ENCODE results near the gene NSRP1.
A peak's percentile ranks its signal among the peaks of the same experiment; 100 is the strongest.
"Not testable (repeated sequence)": the region's sequence is repeated elsewhere in the genome, so short reads cannot be mapped to it uniquely, and the experiment has no call there.

Gene NSRP1

DNA sequence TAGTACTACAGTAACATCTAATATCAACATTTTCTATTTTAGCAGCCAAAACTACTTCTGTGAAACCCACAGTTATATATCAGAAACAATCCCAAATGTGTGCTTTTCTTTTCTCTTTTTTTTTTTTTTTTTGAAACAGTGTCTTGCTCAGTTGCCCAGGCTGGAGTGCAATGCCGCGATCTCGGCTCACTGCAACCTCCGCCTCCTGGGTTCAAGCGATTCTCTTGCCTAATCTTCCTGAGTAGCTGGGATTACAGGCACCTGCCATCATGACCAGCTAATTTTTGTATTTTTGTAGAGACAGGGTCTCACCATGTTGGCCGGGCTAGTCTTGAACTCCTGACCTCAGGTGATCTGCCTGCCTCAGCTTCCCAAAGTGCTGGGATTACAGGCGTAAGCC lies 2.0 kb downstream of the NSRP1 start:
- not testable (repeated sequence) for DNase-seq (ENCODE audit: low read depth)

DNA sequence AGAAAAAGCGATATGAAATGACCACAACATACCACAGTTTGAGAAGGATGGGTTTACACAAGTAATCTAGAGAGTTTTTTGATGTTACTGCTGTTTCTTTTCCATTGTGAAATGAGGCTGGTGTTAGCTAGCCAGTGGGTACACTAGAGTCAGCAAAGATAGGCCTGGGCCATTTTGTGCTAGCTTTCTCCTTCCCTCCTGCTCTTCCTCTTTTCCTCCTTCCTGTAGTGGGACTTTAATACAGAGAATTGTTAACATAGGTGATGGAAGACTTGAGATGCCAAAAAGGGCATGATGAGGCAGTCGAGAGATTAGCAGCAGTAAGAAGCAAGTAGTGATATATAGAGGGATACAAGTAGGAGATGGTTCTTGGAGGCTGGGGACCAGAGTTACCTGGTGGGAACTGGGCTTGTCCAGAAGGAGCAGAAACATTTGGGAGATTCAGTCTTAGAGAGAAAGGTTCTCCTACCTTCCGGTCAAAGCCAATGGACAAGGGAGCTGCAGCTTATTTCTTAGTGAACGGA lies 7.7 kb downstream of the NSRP1 start:
- DNase-seq (ENCODE audit: low read depth), result no peak

DNA sequence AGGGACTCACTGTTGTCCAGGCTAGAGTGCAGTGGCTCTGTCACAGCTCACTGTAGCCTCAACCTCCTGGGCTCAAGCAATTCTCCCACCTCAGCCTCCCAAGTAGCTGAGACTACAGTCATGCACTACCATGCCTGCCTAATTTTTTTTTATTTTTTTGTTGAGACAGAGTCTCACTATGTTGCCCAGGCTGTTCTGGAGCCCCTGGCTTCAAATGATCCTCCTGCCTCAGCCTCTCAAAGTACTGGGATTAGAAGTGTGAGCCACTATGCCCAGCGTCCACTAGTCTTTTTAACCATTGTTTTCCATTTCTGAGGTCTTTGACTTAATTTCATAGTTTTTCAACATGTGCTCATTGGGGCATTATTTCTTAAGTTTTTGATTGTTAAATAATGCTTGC lies 13.5 kb downstream of the NSRP1 start:
- DNase-seq (ENCODE audit: low read depth), result no peak

- DNase-seq (ENCODE audit: low read depth), result no peak
These were observed 16.0 kb downstream of the NSRP1 start for GRCh38 chr17:30132615-30133014.

DNA sequence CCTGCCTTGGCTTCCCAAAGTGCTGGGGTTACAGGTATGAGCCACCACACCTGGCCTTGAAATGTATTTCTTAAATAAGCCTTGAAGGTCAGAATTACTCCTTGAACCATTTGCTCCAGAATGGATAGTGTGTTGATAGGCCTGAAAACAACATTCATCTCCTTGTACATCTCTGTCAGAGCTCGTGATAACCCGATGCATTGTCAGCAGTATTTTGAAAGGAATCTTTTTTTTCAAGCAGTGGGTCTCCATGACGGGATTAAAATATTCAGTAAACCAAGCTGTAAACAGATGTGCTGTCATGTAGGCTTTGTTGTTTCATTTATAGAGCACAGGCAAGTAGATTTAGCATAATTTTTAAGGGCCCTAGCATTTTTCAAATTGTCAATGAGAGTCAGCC lies 16.6 kb downstream of the NSRP1 start:
- no peak for DNase-seq (ENCODE audit: low read depth)

DNA sequence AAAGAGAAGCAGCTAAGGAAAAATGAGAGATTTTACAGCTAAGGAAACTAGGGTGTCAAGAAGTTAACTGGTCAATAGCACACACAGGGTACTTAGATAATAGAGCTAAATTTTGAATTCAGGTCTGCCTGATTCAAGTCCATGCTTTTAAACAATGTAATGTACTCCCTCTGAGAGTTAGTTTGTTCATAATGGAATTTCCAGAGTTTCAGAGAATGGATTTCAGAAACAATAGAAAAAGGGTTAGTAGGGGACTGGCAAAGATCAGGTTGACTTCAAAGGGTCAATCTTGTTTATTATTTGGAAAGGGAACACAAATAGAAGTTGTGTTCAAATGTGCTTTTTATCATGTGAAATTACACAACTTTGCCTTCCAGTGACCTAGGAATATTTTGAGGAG lies 17.9 kb downstream of the NSRP1 start:
- DNase-seq (ENCODE audit: low read depth), result no peak

GRCh38 chr17:30137158-30137557 lies 20.5 kb downstream of the NSRP1 start:
- no peak for DNase-seq (ENCODE audit: low read depth)

GRCh38 chr17:30147860-30148259 lies 31.2 kb downstream of the NSRP1 start:
- DNase-seq (ENCODE audit: low read depth), result peak; percentile 16

GRCh38 chr17:30148376-30148775 lies 31.8 kb downstream of the NSRP1 start:
- DNase-seq (ENCODE audit: low read depth), result no peak

DNA sequence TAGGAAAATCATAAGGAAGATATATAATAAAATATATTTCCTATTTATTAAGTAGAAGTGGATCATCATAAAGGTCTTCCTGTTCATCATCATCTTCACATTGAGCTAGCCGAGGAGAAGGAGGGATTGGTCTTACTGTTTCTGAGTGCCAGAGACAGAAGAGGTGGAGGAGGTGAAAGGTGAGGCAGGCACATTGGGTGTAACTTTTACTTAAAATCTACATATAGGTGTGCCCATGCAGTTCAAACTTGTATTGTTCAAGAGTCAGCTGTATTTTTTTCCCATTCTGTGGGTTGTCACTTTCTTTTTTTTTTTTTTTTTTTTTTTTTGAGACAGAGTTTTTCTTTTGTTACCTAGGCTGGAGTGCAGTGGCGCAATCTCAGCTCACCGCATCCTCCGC lies 34.9 kb downstream of the NSRP1 start:
- DNase-seq (ENCODE audit: low read depth), result no peak

- no peak for DNase-seq (ENCODE audit: low read depth)
These were observed 36.8 kb downstream of the NSRP1 start for GRCh38 chr17:30153463-30153862.

DNA sequence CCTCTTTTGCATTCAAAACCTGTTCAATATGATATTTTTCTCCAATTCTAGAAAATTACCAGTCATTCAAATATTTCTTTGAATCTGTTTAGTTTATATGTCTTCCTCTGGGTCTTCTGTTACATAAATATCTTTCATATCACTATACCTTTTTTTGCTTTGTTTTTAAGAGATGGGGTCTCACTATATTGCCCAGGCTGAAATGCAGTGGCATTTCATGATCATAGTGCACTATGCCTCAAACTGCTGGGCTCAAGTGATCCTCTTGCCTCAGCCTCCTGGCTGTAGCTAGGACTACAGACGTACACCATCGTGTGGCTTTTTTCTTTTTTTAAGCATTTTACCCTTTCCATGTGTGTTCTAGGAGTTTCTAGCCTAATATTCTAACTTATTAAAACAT lies 38.8 kb downstream of the NSRP1 start:
- no peak for DNase-seq (ENCODE audit: low read depth)

DNA sequence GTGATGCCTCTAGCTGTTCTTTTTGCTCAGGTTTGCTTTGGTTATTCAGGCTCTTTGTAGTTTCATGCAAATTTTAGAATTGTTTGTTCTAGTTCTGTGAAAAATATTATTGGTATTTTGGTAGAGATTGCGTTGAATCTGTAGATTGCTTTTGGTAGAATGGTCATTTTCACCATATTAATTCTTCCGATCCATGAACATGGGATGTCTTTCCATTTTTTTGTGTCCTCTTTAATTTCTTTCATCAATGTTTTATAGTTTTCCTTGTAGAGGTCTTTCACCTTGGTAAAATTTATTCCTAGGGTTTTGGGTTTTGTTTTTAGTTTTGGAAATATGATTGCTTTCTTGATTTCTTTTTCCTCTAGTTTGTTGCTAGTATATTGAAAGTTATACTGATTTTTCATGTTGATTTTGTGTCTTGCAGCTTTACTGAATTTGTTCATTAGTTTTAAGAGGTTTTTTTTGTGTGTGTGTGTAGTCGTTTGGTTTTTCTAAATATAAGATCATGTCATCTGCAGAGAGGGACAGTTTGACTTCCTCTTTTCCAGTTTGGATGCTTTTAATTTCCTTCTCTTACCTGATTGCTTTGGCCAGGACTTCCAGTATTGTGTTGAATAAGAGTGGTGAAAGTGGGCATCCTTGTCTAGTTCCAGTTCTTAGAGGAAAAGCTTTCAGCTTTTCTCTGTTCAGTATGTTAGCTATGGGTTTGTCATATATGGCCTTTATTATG lies 42.4 kb downstream of the NSRP1 start:
- DNase-seq (ENCODE audit: low read depth), result no peak

GRCh38 chr17:30160419-30161172 lies 44.0 kb downstream of the NSRP1 start:
- no peak for DNase-seq (ENCODE audit: low read depth)

- no peak for DNase-seq (ENCODE audit: low read depth)
These were observed 45.0 kb downstream of the NSRP1 start for GRCh38 chr17:30161601-30162000.

DNA sequence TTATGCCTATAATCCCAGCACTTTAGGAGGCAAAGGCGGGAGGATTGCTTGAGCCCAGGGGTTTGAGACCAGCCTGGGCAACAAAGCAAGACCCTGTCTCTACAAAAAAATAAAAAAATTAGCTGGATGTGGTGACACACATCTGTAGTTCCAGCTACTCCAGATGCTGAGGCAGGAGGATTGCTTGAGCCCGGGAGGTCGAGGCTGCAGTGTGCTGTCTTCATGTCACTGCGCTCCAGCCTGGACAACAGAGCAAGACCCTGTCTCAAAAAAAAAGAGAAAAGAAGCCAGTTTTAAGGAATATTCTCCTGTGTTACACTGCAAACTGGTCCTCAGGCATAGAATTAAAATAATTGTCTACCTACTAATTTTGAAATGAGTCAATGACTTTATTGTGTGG lies 47.9 kb downstream of the NSRP1 start:
- no peak for DNase-seq (ENCODE audit: low read depth)

DNA sequence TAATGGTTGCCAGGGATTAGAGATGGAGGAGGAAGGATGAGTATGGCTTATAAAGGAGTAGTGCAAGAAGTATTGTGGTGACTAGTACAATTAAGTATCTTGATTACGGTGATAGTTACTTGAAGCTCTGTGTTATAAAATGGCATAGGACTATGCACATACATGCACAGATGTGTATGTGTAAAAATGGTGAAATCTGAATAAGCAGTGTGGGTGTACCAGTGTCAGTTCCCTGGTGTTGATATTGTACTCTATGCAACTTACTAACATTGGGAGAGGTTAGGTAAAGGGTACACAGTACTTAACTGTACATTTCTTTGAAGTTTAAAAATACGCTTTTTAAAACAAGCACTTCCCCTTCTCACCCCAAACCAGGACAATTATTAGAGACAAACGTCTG lies 48.5 kb downstream of the NSRP1 start:
- DNase-seq (ENCODE audit: low read depth), result no peak

DNA sequence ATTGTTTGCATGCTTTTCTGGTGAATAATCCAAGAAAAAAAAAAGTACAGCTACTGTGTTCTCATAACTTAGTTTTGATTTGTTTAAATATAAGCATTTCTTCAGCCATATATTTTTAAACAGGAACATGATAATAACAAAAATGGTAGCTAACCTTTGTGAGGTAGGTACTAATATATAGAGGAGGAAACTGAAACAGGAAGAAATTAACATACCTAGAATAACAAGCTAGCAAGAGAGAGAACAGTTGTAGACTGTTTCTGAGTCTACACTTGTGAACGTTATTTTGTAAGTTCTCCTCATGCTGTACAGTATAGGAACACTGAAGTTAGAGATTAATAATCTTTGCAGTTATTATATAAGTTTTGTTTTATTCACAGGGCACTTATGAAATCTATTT lies 49.3 kb downstream of the NSRP1 start:
- no peak for DNase-seq (ENCODE audit: low read depth)

- DNase-seq (ENCODE audit: low read depth), result no peak
These were observed 53.9 kb downstream of the NSRP1 start for GRCh38 chr17:30170415-30170987.

- DNase-seq (ENCODE audit: low read depth), result no peak
These were observed 55.9 kb downstream of the NSRP1 start for GRCh38 chr17:30172560-30172959.

DNA sequence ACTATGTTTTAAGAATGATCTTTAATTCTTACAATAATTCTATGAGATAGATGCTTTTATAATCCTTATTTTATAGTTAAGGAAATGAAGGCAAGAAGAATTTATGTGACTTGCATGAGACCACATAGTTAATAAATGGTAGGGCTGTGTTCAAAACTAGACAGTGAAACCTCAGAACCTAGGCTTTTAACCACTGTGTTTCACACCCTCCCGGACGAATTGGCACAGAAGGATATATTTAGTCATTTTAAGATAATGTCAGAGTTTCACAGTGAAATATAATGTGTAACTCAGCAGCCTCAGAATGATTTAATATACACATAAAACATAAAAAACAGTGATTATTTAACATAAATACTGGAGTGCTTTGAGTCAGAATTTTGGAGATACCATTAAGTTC lies 57.0 kb downstream of the NSRP1 start:
- DNase-seq (ENCODE audit: low read depth), result no peak

DNA sequence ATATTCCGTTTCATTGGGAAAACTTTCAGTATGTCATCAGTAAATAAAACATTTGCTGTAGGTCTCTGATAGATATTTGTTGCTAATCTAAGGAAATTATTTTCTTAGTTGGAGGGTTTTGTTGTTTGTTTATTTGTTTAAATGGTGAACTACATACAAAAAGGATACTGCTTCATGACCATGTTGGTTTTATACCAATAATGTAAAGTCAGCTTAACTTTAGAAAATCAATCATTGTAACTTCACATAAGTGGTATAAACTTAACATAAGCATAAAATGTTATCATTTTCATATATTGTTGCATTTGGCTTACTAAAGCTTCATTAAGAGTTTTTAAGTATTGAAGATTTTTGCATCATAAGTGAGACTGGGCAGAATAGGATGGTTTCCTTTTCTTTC lies 57.9 kb downstream of the NSRP1 start:
- DNase-seq (ENCODE audit: low read depth), result no peak

DNA sequence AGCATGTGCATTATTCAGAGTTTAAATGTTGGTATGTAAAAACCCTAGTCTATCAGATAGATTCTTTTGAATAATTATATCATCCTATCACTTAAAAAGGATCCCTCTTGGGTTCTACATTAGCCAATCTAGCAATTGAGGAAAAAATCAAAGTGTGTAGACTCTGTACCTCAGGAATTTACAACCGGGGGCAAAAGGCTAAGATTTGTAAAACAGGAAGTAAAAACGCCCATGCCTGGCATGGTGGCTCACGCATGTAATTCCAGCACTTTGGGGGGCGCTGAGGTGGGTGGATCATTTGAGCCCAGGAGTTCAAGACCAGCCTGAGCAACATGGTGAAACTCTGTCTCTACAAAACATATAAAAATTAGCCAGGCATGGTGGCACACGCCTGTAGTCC lies 60.2 kb downstream of the NSRP1 start:
- DNase-seq (ENCODE audit: low read depth), result no peak

Measured in EH (cell line).